ENCODE data around the gene CXXC5. TPM values are rescaled to one million over a fixed set of nuclear protein-coding genes. Genes with fewer than 3 reads are reported as not detected.

CXXC5 gene
- total and polyA plus RNA-seq, 9 of the 15 experiments (the other 6 are each of a cell fraction or from before 2014, with no cell fraction given), result 1.9 to 123 (median 45.8) TPM

DNA sequence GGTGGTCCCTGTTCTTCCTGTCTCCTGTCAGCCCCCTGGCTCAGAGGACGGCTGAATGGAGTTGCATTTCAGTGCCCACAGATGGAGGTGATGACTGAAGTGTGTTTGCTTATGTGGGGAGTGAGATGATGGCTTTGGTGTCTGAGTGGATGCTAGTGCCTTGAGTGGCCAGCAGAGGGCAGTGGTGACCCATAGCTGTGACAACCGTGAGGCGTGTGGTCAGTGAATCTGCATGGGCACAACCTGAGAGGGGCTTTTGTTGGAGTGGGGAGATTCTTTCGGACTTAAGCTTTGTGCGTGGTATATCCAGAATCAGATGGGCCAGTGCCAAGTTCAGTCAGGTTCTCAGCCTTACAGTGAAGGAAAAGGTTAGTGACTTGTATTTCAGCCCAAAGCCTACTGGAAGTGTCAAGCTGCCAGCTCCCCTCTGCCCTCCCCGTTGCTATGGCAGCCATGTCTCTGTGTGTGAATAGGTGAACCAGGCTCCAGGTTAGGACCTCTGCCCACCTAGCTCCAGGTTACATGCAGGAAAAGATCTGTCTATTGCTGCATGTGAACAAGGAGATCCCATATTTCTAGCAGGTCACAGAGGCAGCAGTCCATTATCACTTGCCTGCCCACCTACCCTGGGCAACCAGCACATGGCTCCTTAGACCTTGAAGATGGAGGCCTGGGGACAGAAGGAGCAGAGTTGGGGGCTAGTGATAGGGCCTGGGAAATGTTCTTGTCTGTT lies 14.7 kb upstream of the CXXC5 start (continued):
- TF ChIP-seq, protein P1, sequence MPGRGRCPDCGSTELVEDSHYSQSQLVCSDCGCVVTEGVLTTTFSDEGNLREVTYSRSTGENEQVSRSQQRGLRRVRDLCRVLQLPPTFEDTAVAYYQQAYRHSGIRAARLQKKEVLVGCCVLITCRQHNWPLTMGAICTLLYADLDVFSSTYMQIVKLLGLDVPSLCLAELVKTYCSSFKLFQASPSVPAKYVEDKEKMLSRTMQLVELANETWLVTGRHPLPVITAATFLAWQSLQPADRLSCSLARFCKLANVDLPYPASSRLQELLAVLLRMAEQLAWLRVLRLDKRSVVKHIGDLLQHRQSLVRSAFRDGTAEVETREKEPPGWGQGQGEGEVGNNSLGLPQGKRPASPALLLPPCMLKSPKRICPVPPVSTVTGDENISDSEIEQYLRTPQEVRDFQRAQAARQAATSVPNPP (IDR thresholded peaks at IDR 0.05; ENCODE audit: borderline replicate concordance, insufficient read depth, insufficient read length), result no peak
- TF ChIP-seq ZNF785 (CRISPR knock-in tag; IDR thresholded peaks at IDR 0.05) (no peak), MAFG (tag; conservative IDR thresholded peaks at IDR 0.05) (no peak), IRF2 (CRISPR knock-in tag; IDR thresholded peaks at IDR 0.05) (no peak), FUS (optimal IDR thresholded peaks at IDR 0.05; ENCODE audit: low read depth, low read length) (no peak), DIDO1 (tag; IDR thresholded peaks at IDR 0.05; ENCODE audit: low read depth) (no peak), THRAP3 (IDR thresholded peaks at IDR 0.05; ENCODE audit: borderline replicate concordance) (no peak; the same call in 1 of the 2 replicates), ZNF77 (CRISPR knock-in tag; IDR thresholded peaks at IDR 0.05) (no peak), SRSF7 (optimal IDR thresholded peaks at IDR 0.05; ENCODE audit: low read depth, low read length) (no peak), POLR3G (IDR thresholded peaks at IDR 0.05; ENCODE audit: extremely low read depth, insufficient read length, insufficient replicate concordance) (no peak), YBX1 (IDR thresholded peaks at IDR 0.05) (no peak), CHD1 (IDR thresholded peaks at IDR 0.05; ENCODE audit: low read length) (no peak), ZNF444 (CRISPR knock-in tag; IDR thresholded peaks at IDR 0.05) (no peak), BRD4 (IDR thresholded peaks at IDR 0.05) (no peak), ADNP (tag; IDR thresholded peaks at IDR 0.05) (no peak), PRMT5 (CRISPR knock-in tag; IDR thresholded peaks at IDR 0.05) (no peak), POLR3A (IDR thresholded peaks at IDR 0.05; ENCODE audit: borderline replicate concordance, extremely low read depth, insufficient read depth, insufficient read length) (no peak), EGR1 (conservative IDR thresholded peaks at IDR 0.05) (no peak), SETDB1 (IDR thresholded peaks at IDR 0.05; ENCODE audit: low read length) (no peak), ZNF764 (CRISPR knock-in tag; IDR thresholded peaks at IDR 0.05; ENCODE audit: low read depth) (no peak), C11orf30 (IDR thresholded peaks at IDR 0.05; ENCODE audit: low read depth) (no peak), CREB1 (IDR thresholded peaks at IDR 0.05) (no peak), CREB1 (CRISPR knock-in tag; IDR thresholded peaks at IDR 0.05) (no peak)
- TF ChIP-seq, protein P2, sequence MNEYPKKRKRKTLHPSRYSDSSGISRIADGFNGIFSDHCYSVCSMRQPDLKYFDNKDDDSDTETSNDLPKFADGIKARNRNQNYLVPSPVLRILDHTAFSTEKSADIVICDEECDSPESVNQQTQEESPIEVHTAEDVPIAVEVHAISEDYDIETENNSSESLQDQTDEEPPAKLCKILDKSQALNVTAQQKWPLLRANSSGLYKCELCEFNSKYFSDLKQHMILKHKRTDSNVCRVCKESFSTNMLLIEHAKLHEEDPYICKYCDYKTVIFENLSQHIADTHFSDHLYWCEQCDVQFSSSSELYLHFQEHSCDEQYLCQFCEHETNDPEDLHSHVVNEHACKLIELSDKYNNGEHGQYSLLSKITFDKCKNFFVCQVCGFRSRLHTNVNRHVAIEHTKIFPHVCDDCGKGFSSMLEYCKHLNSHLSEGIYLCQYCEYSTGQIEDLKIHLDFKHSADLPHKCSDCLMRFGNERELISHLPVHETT (CRISPR knock-in tag; conservative IDR thresholded peaks at IDR 0.05 in 1 of 2, IDR thresholded peaks at IDR 0.05 in 1 of 2), result no peak
- TF ChIP-seq, protein P3, sequence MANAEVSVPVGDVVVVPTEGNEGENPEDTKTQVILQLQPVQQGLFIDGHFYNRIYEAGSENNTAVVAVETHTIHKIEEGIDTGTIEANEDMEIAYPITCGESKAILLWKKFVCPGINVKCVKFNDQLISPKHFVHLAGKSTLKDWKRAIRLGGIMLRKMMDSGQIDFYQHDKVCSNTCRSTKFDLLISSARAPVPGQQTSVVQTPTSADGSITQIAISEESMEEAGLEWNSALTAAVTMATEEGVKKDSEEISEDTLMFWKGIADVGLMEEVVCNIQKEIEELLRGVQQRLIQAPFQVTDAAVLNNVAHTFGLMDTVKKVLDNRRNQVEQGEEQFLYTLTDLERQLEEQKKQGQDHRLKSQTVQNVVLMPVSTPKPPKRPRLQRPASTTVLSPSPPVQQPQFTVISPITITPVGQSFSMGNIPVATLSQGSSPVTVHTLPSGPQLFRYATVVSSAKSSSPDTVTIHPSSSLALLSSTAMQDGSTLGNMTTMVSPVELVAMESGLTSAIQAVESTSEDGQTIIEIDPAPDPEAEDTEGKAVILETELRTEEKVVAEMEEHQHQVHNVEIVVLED (CRISPR knock-in tag; IDR thresholded peaks at IDR 0.05), result no peak
- TF ChIP-seq, protein P4, sequence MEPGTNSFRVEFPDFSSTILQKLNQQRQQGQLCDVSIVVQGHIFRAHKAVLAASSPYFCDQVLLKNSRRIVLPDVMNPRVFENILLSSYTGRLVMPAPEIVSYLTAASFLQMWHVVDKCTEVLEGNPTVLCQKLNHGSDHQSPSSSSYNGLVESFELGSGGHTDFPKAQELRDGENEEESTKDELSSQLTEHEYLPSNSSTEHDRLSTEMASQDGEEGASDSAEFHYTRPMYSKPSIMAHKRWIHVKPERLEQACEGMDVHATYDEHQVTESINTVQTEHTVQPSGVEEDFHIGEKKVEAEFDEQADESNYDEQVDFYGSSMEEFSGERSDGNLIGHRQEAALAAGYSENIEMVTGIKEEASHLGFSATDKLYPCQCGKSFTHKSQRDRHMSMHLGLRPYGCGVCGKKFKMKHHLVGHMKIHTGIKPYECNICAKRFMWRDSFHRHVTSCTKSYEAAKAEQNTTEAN (CRISPR knock-in tag; IDR thresholded peaks at IDR 0.05), result no peak

Measured in K562 (cell line).